ENCODE results near the gene FBXO28.

- TF ChIP-seq CTCF (IDR thresholded peaks at IDR 0.05) (no peak), POLR2AphosphoS5 (IDR thresholded peaks at IDR 0.05) (no peak), EP300 (IDR thresholded peaks at IDR 0.05) (no peak), POLR2A (IDR thresholded peaks at IDR 0.05) (no peak)
These were observed 14.3 kb downstream of the FBXO28 start for GRCh38 chr1:224127925-224128819.

Data from stomach (tissue), 4 donors.